ENCODE results near the gene ADORA2A. TPM values are rescaled to one million over a fixed set of nuclear protein-coding genes. Genes with fewer than 3 reads are reported as not detected.
A peak's percentile ranks its signal among the peaks of the same experiment; 100 is the strongest.

ADORA2A gene
- total RNA-seq, 1 experiment from 2014 or later: 3.5 TPM

GRCh38 chr22:24416095-24416494 is 11.3 kb upstream of the ADORA2A start:
- Mint-ChIP-seq H3K36me3 (ENCODE audit: insufficient read depth in 1 of 3, low read depth in 3 of 3) (peaks cover 4 to 32% (median 26%) of the 10 kb centered on the region in 3 experiments; a peak in 6 of 7 replicates), H3K27ac (peak overlapping the region in 1 of 3 experiments; percentile 85; a peak in 1 of 7 replicates), H3K27me3 (ENCODE audit: low read depth) (no peaks in the 10 kb centered on the region)

More at GRCh38 chr22:24416095-24416494, 11.3 kb upstream of the ADORA2A start:
- Histone ChIP-seq H3K9me3 (ENCODE audit: control insufficient read depth, low read depth, low read length) (no peaks in the 10 kb centered on the region), H3K79me2 (ENCODE audit: insufficient read depth, low read length) (no peaks in the 10 kb centered on the region), H4K8ac (replicated peaks; ENCODE audit: insufficient read length, low read depth, low read length) (no peak overlapping the region), H3K79me1 (ENCODE audit: insufficient read depth, low read depth, low read length, poor library complexity, severe bottlenecking) (no peaks in the 10 kb centered on the region), H2AFZ (ENCODE audit: low read length) (no peak overlapping the region), H3T11ph (ENCODE audit: low read length) (no peak overlapping the region), H2AK5ac (ENCODE audit: insufficient read length, low read length) (no peak overlapping the region), H4K20me1 (ENCODE audit: control insufficient read depth, insufficient read depth, insufficient read length) (no peaks in the 10 kb centered on the region), H3K4me2 (ENCODE audit: insufficient read depth, insufficient read length, low read length) (no peak overlapping the region), H3K14ac (ENCODE audit: insufficient read depth, low read length) (no peak overlapping the region), H2BK5ac (ENCODE audit: insufficient read length, low read length) (no peak overlapping the region), H3K9ac (ENCODE audit: extremely low read depth, insufficient read length, low read length) (no peak overlapping the region), H3K4me1 (ENCODE audit: insufficient read depth, low read length) (no peaks in the 10 kb centered on the region; the same call in 1 of the 2 replicates), H2BK20ac (ENCODE audit: low read depth, low read length, poor library complexity, severe bottlenecking) (no peak overlapping the region), H4K91ac (ENCODE audit: insufficient read length, low read depth, low read length) (no peak overlapping the region), H3K18ac (ENCODE audit: insufficient read length, low read depth, low read length) (no peak overlapping the region), H3K27ac (ENCODE audit: insufficient read length, low read depth, low read length) (no peak overlapping the region), H2BK120ac (ENCODE audit: low read depth, low read length, poor library complexity, severe bottlenecking) (no peak overlapping the region), H3K23me2 (ENCODE audit: insufficient read length, low read depth, low read length, poor library complexity, severe bottlenecking) (no peaks in the 10 kb centered on the region), H4K5ac (ENCODE audit: insufficient read length, low read depth, low read length) (no peak overlapping the region), H3K4ac (ENCODE audit: low read depth, low read length) (no peak overlapping the region), H3K56ac (ENCODE audit: insufficient read length, low read depth, low read length) (no peak overlapping the region), H2BK12ac (ENCODE audit: insufficient read length, low read depth, low read length) (no peak overlapping the region), H3K27me3 (ENCODE audit: insufficient read depth, low read length) (no peaks in the 10 kb centered on the region), H2BK15ac (ENCODE audit: low read depth, low read length) (no peak overlapping the region), H3K23ac (ENCODE audit: insufficient read length, low read depth, low read length) (no peak overlapping the region)
- H3K4me3 Mint-ChIP-seq: no peak overlapping the region
- no peak for TF ChIP-seq CTCF (conservative IDR thresholded peaks at IDR 0.05)
- DNase-seq: no peak
- no CpG with 5 or more reads among the region's 8 CpGs for WGBS (ENCODE audit: extremely low coverage, insufficient read length, low lambda C conversion rate)
- H3K9me3 Mint-ChIP-seq: no peaks in the 10 kb centered on the region
- peaks cover 14 to 17% of the 10 kb centered on the region in 2 experiments for H3K4me1 Mint-ChIP-seq

All from H9 (cell line).